PC-9 (cell line): ENCODE measurements around the gene TMEM165.

ENCODE experiments used
- EZH2 ChIP-seq: fragments of 200-600 bp; sonication (generic); IDR thresholded peaks from 2 replicates; pipeline ENCODE4 v1.8.0; 2017; ENCODE audit warnings: antibody characterized with exemption, low read depth
- TF ChIP-seq, protein P1 (sequence below): fragments of 200-600 bp; sonication (generic); conservative IDR thresholded peaks from 2 replicates; pipeline ENCODE4 v1.6.1; 2017; ENCODE audit warnings: mixed run types, antibody characterized with exemption, mild to moderate bottlenecking, moderate library complexity

- TF ChIP-seq, protein P1, sequence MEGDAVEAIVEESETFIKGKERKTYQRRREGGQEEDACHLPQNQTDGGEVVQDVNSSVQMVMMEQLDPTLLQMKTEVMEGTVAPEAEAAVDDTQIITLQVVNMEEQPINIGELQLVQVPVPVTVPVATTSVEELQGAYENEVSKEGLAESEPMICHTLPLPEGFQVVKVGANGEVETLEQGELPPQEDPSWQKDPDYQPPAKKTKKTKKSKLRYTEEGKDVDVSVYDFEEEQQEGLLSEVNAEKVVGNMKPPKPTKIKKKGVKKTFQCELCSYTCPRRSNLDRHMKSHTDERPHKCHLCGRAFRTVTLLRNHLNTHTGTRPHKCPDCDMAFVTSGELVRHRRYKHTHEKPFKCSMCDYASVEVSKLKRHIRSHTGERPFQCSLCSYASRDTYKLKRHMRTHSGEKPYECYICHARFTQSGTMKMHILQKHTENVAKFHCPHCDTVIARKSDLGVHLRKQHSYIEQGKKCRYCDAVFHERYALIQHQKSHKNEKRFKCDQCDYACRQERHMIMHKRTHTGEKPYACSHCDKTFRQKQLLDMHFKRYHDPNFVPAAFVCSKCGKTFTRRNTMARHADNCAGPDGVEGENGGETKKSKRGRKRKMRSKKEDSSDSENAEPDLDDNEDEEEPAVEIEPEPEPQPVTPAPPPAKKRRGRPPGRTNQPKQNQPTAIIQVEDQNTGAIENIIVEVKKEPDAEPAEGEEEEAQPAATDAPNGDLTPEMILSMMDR: no peak
- TF ChIP-seq EZH2: no peak
These were observed 73.0 kb downstream of the TMEM165 start for GRCh38 chr4:55468724-55469123.
